Ureter (tissue), 1 donor: ENCODE results near the gene CDKAL1. TPM values are rescaled to one million over a fixed set of nuclear protein-coding genes. Genes with fewer than 3 reads are reported as not detected.

ENCODE experiments used
- DNase-seq: peaks from one replicate; pipeline ENCODE4 v3.0.0-alpha.2; 2020; ENCODE audit warnings: low spot score
- total RNA-seq: library from RNA; stranded (reverse); gene quantifications from one replicate; pipeline ENCODE4 v1.2.4, GENCODE V29; 2023
- donor health status: DM: yes; HTN: yes; CAD: no.

Gene CDKAL1
- total RNA-seq, 1 donor from 2014 or later: 23.4 TPM

GRCh38 chr6:21141616-21142303, 607.5 kb downstream of the CDKAL1 start:
- DNase-seq: no peak

GRCh38 chr6:21142741-21143140, 608.5 kb downstream of the CDKAL1 start:
- DNase-seq: no peak

GRCh38 chr6:21143645-21144044, 609.4 kb downstream of the CDKAL1 start:
- no peak for DNase-seq

GRCh38 chr6:21144928-21145327, 610.7 kb downstream of the CDKAL1 start:
- DNase-seq: no peak

GRCh38 chr6:21147995-21148394, 613.7 kb downstream of the CDKAL1 start:
- DNase-seq: no peak

- no peak for DNase-seq
Observed at GRCh38 chr6:21149470-21149869, 615.2 kb downstream of the CDKAL1 start.

- DNase-seq: no peak
Observed at GRCh38 chr6:21150667-21151066, 616.4 kb downstream of the CDKAL1 start.

GRCh38 chr6:21151119-21151518, 616.9 kb downstream of the CDKAL1 start:
- DNase-seq: no peak

- DNase-seq: no peak
Observed at GRCh38 chr6:21151530-21151929, 617.3 kb downstream of the CDKAL1 start.

GRCh38 chr6:21157186-21157929, 623.1 kb downstream of the CDKAL1 start:
- no peak for DNase-seq

- no peak for DNase-seq
Observed at GRCh38 chr6:21158149-21158548, 623.9 kb downstream of the CDKAL1 start.

GRCh38 chr6:21158873-21159272, 624.6 kb downstream of the CDKAL1 start:
- DNase-seq: no peak

GRCh38 chr6:21159465-21159864, 625.2 kb downstream of the CDKAL1 start:
- no peak for DNase-seq

- DNase-seq: no peak
Observed at GRCh38 chr6:21161707-21162106, 627.5 kb downstream of the CDKAL1 start.

- DNase-seq: no peak
Observed at GRCh38 chr6:21163110-21163837, 629.0 kb downstream of the CDKAL1 start.

- DNase-seq: no peak
Observed at GRCh38 chr6:21163838-21164180, 629.6 kb downstream of the CDKAL1 start.

- no peak for DNase-seq
Observed at GRCh38 chr6:21164768-21165326, 630.6 kb downstream of the CDKAL1 start.

- DNase-seq: no peak
Observed at GRCh38 chr6:21166754-21167153, 632.5 kb downstream of the CDKAL1 start.

GRCh38 chr6:21167790-21168189, 633.5 kb downstream of the CDKAL1 start:
- no peak for DNase-seq

- DNase-seq: no peak
Observed at GRCh38 chr6:21171801-21172200, 637.5 kb downstream of the CDKAL1 start.

GRCh38 chr6:21173031-21173430, 638.8 kb downstream of the CDKAL1 start:
- no peak for DNase-seq

GRCh38 chr6:21173678-21174077, 639.4 kb downstream of the CDKAL1 start:
- DNase-seq: no peak

- no peak for DNase-seq
Observed at GRCh38 chr6:21176197-21176596, 641.9 kb downstream of the CDKAL1 start.
